Heart left ventricle (tissue), 16 donors: Measurements from ENCODE around the gene FBXL7. TPM values are rescaled to one million over a fixed set of nuclear protein-coding genes. Genes with fewer than 3 reads are reported as not detected.

Experiments
- ATAC-seq, 4 donors: fragments of 200-7000 bp; cut with Tn5 transposase; one replicate each; pipeline ENCODE4 v1.9.1; 2020 to 2022; ENCODE audit warnings: moderate library complexity in 4 of 4, mild to moderate bottlenecking in 3 of 4, moderate number of reproducible peaks in 1 of 4
- DNase-seq, 5 donors: peaks; one replicate each; pipeline ENCODE4 v3.0.0-alpha.2; 2020
- H3K27ac ChIP-seq, 12 donors: fragments of 200-600 bp; sonication (generic) in 4 of 12; one replicate each; pipeline versions ENCODE4 v1.5.0 to v1.8.0; 2016 to 2022; ENCODE audit warnings: mild to moderate bottlenecking in 2 of 12
- H3K27me3 ChIP-seq, 9 donors: fragments of 200-600 bp; sonication (generic) in 2 of 9; one replicate each; pipeline versions ENCODE4 v1.5.1 to v1.8.0; 2016 to 2022; ENCODE audit warnings: mild to moderate bottlenecking in 3 of 9
- H3K36me3 ChIP-seq, 9 donors: fragments of 200-600 bp; sonication (generic) in 2 of 9; one replicate each; pipeline versions ENCODE4 v1.5.0 to v1.8.0; 2018 to 2022; ENCODE audit warnings: mild to moderate bottlenecking in 2 of 9
- H3K4me1 ChIP-seq, 12 donors: fragments of 200-600 bp; sonication (generic) in 4 of 12; one replicate each; pipeline versions ENCODE4 v1.5.0 to v1.8.0; 2016 to 2022; ENCODE audit warnings: mild to moderate bottlenecking in 3 of 12
- H3K4me3 ChIP-seq, 12 donors: fragments of 200-600 bp; sonication (generic) in 4 of 12; one replicate each; pipeline versions ENCODE4 v1.5.0 to v1.8.0; 2017 to 2022; ENCODE audit warnings: mild to moderate bottlenecking in 9 of 12, moderate library complexity in 4 of 12
- H3K9me3 ChIP-seq, 12 donors: fragments of 200-600 bp; sonication (generic) in 4 of 12; one replicate each; pipeline versions ENCODE4 v1.5.0 to v1.8.0; 2016 to 2022; ENCODE audit warnings: mild to moderate bottlenecking in 1 of 12
- CTCF ChIP-seq, 12 donors: fragments of 200-600 bp; sonication (generic) in 4 of 12; IDR thresholded peaks; one replicate each; pipeline versions ENCODE4 v1.5.0 to v1.8.0; 2018 to 2022; ENCODE audit warnings: antibody characterized with exemption in 12 of 12, mild to moderate bottlenecking in 5 of 12
- POLR2A ChIP-seq, 2 donors: fragments of 450-650 bp; IDR thresholded peaks; one replicate each; pipeline ENCODE4 v1.6.1; 2017; ENCODE audit warnings: antibody characterized with exemption in 2 of 2, mild to moderate bottlenecking in 2 of 2, moderate library complexity in 2 of 2
- WGBS, 4 donors: extraction: QIAGEN DNeasy Blood & Tissue Kit in 2 of 4; methylation state at CpG; one replicate each; pipeline versions ENCODE4 v1.1.5 to v1.1.7; 2013 to 2018; 5-methylcytosine and 5-hydroxymethylcytosine counted together
- intact Hi-C, 10 donors: fragments of 100-400 bp; cut with DNase I; formaldehyde crosslinking; loops; one replicate each; pipeline versions ENCODE4 v1.11.1 to v1.14.2; 2022
- polyA plus RNA-seq, 2 donors: library from polyadenylated mRNA; stranded (reverse); fragments of 200-250 nt; gene quantifications; one replicate each; pipeline ENCODE4 v1.2.3, GENCODE V29; 2013
- total RNA-seq, 9 donors: library from RNA; depleted of rRNA in 2 of 9; stranded (reverse); fragments of >200 nt in 2 of 9; fragmentation: NEBNext Ultra II Directional in 3 of 9; extraction: Animal tissue kit (Norgen Biotek cat#: 25700) in 3 of 9; gene quantifications; one replicate each; pipeline versions ENCODE4 v1.1.0 to v1.2.4, GENCODE V29; 2016 to 2023
- donor health status: ischemic (EF 13 %, LVEDD 7.1; RV severe dilation, severe dysfunction).
- donor health status: healthy with polysubstance abuse.
- donor health status: DM: no; HTN: yes; CAD: no.
- donor health status: DM: no; HTN: no; CAD: no.
- donor health status: ischemic (EF 25% LVEDD 6.9; RV normal size, moderate dysfunction).
- donor health status: ischemic (EF 25% LVEDD 5.7; RV mildly dilated, moderate dysfunction).
- donor health status: healthy.
- donor health status: DM: yes; HTN: yes; CAD: no.
- donor health status: ischemic (EF 35%, LVEDD 5.7; RV mildly dilated, moderate dysfunction).
- donor health status: nonischemic (EF 11% LVEDD 7.7; RV severe dilation, severe dysfunction).
- donor health status: DM: yes; HTN: yes; CAD: no.
- donor health status: PGD.
- donor health status: ischemic (EF 29% LVEDD 5.4; RV normal size, mild dysfunction).
- donor health status: nonischemic (EF 23%, LVEDD 6.1; RV moderate dilation, normal function).

The FBXL7 gene
- total and polyA plus RNA-seq, 11 donors, result 8.7 to 27.6 (median 24.3) TPM

- intact Hi-C loops, result no loop called here
- TF ChIP-seq POLR2A (IDR thresholded peaks at IDR 0.05), result no peak
- no peak for TF ChIP-seq CTCF (IDR thresholded peaks at IDR 0.05)
- H3K4me1 ChIP-seq, result peaks cover 0 to 7% (median 0%) of the 10 kb centered on the region in 12 donors
These were observed 87.9 kb downstream of the FBXL7 start for GRCh38 chr5:15587916-15588315.

GRCh38 chr5:15592728-15593127, 92.7 kb downstream of the FBXL7 start:
- WGBS, 4 donors, result 64 to 69% (median 67%) methylated on average over 4 of the region's 4 CpGs
- DNase-seq (no peak), ATAC-seq (no peak)
- intact Hi-C loops, result no loop called here
- TF ChIP-seq CTCF (IDR thresholded peaks at IDR 0.05), result no peak
- no peak for TF ChIP-seq POLR2A (IDR thresholded peaks at IDR 0.05)
- Histone ChIP-seq H3K27ac (no peak overlapping the region), H3K9me3 (no peaks in the 10 kb centered on the region), H3K27me3 (no peaks in the 10 kb centered on the region), H3K36me3 (peaks cover 0 to 9% (median 0%) of the 10 kb centered on the region in 9 donors), H3K4me1 (peaks cover 0 to 7% (median 0%) of the 10 kb centered on the region in 12 donors), H3K4me3 (no peak overlapping the region)

More at GRCh38 chr5:15587916-15588315, 87.9 kb downstream of the FBXL7 start:
- Histone ChIP-seq H3K27me3 (no peaks in the 10 kb centered on the region), H3K27ac (no peak overlapping the region), H3K9me3 (peaks cover 0 to 14% (median 0%) of the 10 kb centered on the region in 12 donors), H3K36me3 (peaks cover 0 to 18% (median 0%) of the 10 kb centered on the region in 9 donors), H3K4me3 (no peak overlapping the region)
- ATAC-seq (no peak), DNase-seq (no peak)

- intact Hi-C loops, result no loop called here
- Histone ChIP-seq H3K27ac (no peak overlapping the region), H3K4me1 (peaks cover 0 to 18% (median 3%) of the 10 kb centered on the region in 12 donors), H3K9me3 (no peaks in the 10 kb centered on the region), H3K36me3 (peaks cover 0 to 9% (median 0%) of the 10 kb centered on the region in 9 donors), H3K4me3 (no peak overlapping the region), H3K27me3 (no peaks in the 10 kb centered on the region)
- 77 to 83% (median 81%) methylated on average over 7 of the region's 7 CpGs for WGBS, 4 donors
- TF ChIP-seq CTCF (IDR thresholded peaks at IDR 0.05) (no peak), POLR2A (IDR thresholded peaks at IDR 0.05) (no peak)
- DNase-seq, result no peak
- no peak for ATAC-seq
These were observed 95.1 kb downstream of the FBXL7 start for GRCh38 chr5:15594977-15595568.

GRCh38 chr5:15595929-15596328, 95.9 kb downstream of the FBXL7 start:
- WGBS, 4 donors, result 66 to 79% (median 73%) methylated on average over 3 of the region's 3 CpGs

More at GRCh38 chr5:15595929-15596328, 95.9 kb downstream of the FBXL7 start:
- H3K4me1 ChIP-seq, result peaks cover 0 to 20% (median 3%) of the 10 kb centered on the region in 12 donors
- H3K9me3 ChIP-seq, result no peaks in the 10 kb centered on the region
- no peaks in the 10 kb centered on the region for H3K27me3 ChIP-seq
- intact Hi-C loops, result no loop called here
- no peak for TF ChIP-seq CTCF (IDR thresholded peaks at IDR 0.05)
- no peak for TF ChIP-seq POLR2A (IDR thresholded peaks at IDR 0.05)
- DNase-seq, result no peak
- peaks cover 0 to 9% (median 0%) of the 10 kb centered on the region in 9 donors for H3K36me3 ChIP-seq
- no peak overlapping the region for H3K27ac ChIP-seq
- H3K4me3 ChIP-seq, result no peak overlapping the region
- ATAC-seq, result no peak
